MM.1S (cell line): ENCODE data around the gene ZBTB7C.

Experiments used
- DNase-seq: peaks from one replicate; pipeline ENCODE4 v3.0.0-alpha.2; 2015
- H2AFZ ChIP-seq: fragments of 300-600 bp; sonication (generic); 2 replicates; pipeline ENCODE4 v1.6.0; 2016; ENCODE audit warnings: antibody characterized with exemption, low read length
- H3F3A ChIP-seq: fragments of 300-600 bp; sonication (generic); 2 replicates; pipeline ENCODE4 v1.6.1; 2016; ENCODE audit warnings: mild to moderate bottlenecking, antibody characterized with exemption, low read length, moderate library complexity, mixed read lengths; ENCODE audit not compliant: insufficient read depth
- H3K27ac ChIP-seq: fragments of 300-600 bp; sonication (generic); 2 replicates; pipeline ENCODE4 v1.5.1; 2016; ENCODE audit warnings: mild to moderate bottlenecking, low read length
- H3K27me3 ChIP-seq: fragments of 300-600 bp; sonication (generic); replicated peaks from 2 replicates; pipeline ENCODE4 v1.6.0; 2016; ENCODE audit warnings: low read length; ENCODE audit not compliant: insufficient read depth
- H3K36me3 ChIP-seq: fragments of 300-600 bp; sonication (generic); replicated peaks from 2 replicates; pipeline ENCODE4 v1.6.1; 2016; ENCODE audit warnings: mild to moderate bottlenecking, low read length, mixed read lengths; ENCODE audit not compliant: insufficient read depth
- H3K4me1 ChIP-seq: fragments of 300-600 bp; sonication (generic); 2 replicates; pipeline ENCODE4 v1.6.1; 2016; ENCODE audit warnings: low read length, mixed read lengths
- H3K4me2 ChIP-seq: fragments of 300-600 bp; sonication (generic); 2 replicates; pipeline ENCODE4 v1.6.0; 2016; ENCODE audit warnings: low read depth, low read length
- H3K4me3 ChIP-seq: fragments of 300-600 bp; sonication (generic); 2 replicates; pipeline ENCODE4 v1.5.1; 2016; ENCODE audit warnings: low read length, mixed read lengths
- H3K79me2 ChIP-seq: fragments of 300-600 bp; sonication (generic); 2 replicates; pipeline ENCODE4 v1.6.1; 2016; ENCODE audit warnings: mixed run types, low read length, mixed read lengths
- H3K9ac ChIP-seq: fragments of 300-600 bp; sonication (generic); 2 replicates; pipeline ENCODE4 v1.6.1; 2016; ENCODE audit warnings: low read length, mixed read lengths
- H3K9me2 ChIP-seq: fragments of 300-600 bp; sonication (generic); replicated peaks from 2 replicates; pipeline ENCODE4 v1.6.1; 2016; ENCODE audit warnings: mild to moderate bottlenecking, low read length, mixed read lengths; ENCODE audit not compliant: insufficient read depth
- H3K9me3 ChIP-seq: fragments of 300-600 bp; sonication (generic); replicated peaks from 2 replicates; pipeline ENCODE4 v1.6.1; 2016; ENCODE audit warnings: mild to moderate bottlenecking, low read length, mixed read lengths; ENCODE audit not compliant: insufficient read depth
- H4K20me1 ChIP-seq: fragments of 300-600 bp; sonication (generic); 2 replicates; pipeline ENCODE4 v1.6.1; 2016; ENCODE audit warnings: mild to moderate bottlenecking, low read length, moderate library complexity, mixed read lengths; ENCODE audit not compliant: insufficient read depth
- EZH2 ChIP-seq: fragments of 300-600 bp; sonication (generic); optimal IDR thresholded peaks from 2 replicates; pipeline ENCODE3; 2017; ENCODE audit warnings: low read depth, mild to moderate bottlenecking, antibody characterized with exemption, low read length, mixed read lengths
- EZH2phosphoT487 ChIP-seq: fragments of 300-600 bp; sonication (generic); IDR thresholded peaks from 2 replicates; pipeline ENCODE4 v1.6.1; 2018; ENCODE audit warnings: antibody characterized with exemption, low read length
- TF ChIP-seq, protein P1 (sequence below): fragments of 300-600 bp; sonication (generic); IDR thresholded peaks from 2 replicates; pipeline ENCODE4 v1.5.1; 2016; ENCODE audit warnings: antibody characterized with exemption, low read length, mixed read lengths

Gene ZBTB7C

DNA sequence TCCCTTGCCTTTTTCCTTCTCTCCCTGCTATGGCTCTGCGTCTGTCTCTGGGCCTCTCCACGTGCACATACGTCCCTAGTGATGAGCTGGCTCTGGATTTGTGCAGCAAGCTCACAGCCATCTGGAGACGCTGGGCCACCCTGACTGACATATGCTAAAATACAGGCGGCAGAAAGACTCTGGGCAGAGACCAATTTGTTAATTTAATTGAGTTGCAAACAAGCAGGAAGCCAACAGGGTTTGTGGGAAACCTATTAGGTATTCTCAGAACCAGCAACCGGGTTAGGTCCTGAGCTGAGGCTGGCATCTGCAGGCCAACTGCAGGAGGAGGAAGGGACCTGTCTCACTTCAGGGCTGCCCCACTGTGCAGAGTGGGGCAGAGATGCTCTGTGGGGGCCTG lies 425.2 kb downstream of the ZBTB7C start:
- no peaks in the 10 kb centered on the region for H3K9me2 ChIP-seq
- no peak overlapping the region for H3K9ac ChIP-seq
- no peak overlapping the region for H2AFZ ChIP-seq
- no peaks in the 10 kb centered on the region for H3K27me3 ChIP-seq
- H3K36me3 ChIP-seq, result no peaks in the 10 kb centered on the region
- no peaks in the 10 kb centered on the region for H3K9me3 ChIP-seq
- H3K4me2 ChIP-seq, result no peak overlapping the region
- no peaks in the 10 kb centered on the region for H3K4me1 ChIP-seq
- DNase-seq, result no peak
- no peaks in the 10 kb centered on the region for H3F3A ChIP-seq
- no peaks in the 10 kb centered on the region for H3K79me2 ChIP-seq
- H4K20me1 ChIP-seq, result no peaks in the 10 kb centered on the region
- TF ChIP-seq EZH2phosphoT487 (no peak), EZH2 (no peak)
- TF ChIP-seq, protein P1, sequence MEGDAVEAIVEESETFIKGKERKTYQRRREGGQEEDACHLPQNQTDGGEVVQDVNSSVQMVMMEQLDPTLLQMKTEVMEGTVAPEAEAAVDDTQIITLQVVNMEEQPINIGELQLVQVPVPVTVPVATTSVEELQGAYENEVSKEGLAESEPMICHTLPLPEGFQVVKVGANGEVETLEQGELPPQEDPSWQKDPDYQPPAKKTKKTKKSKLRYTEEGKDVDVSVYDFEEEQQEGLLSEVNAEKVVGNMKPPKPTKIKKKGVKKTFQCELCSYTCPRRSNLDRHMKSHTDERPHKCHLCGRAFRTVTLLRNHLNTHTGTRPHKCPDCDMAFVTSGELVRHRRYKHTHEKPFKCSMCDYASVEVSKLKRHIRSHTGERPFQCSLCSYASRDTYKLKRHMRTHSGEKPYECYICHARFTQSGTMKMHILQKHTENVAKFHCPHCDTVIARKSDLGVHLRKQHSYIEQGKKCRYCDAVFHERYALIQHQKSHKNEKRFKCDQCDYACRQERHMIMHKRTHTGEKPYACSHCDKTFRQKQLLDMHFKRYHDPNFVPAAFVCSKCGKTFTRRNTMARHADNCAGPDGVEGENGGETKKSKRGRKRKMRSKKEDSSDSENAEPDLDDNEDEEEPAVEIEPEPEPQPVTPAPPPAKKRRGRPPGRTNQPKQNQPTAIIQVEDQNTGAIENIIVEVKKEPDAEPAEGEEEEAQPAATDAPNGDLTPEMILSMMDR, result no peak
- H3K27ac ChIP-seq, result no peak overlapping the region
- H3K4me3 ChIP-seq, result no peak overlapping the region

DNA sequence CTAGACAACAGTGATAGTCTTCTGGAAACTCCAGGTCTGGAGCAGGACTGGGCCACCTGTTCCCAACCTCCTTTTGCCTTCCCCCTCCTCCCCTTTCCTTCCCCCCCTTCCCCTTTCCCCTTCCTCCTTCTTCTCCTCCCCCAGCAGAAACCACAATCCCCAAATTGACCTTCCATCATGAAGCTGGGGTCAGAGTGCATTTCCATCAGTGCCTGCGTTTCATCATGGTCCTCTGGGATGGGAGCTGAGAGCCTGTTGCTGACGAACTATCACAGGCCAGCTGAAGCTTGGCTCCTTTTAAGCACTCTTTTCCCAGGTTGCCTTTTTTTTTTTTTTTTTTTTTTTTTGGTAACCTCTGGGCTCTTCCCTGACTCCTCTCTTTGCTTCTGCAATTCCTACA lies 426.1 kb downstream of the ZBTB7C start:
- H3K4me2 ChIP-seq, result no peak overlapping the region

DNA sequence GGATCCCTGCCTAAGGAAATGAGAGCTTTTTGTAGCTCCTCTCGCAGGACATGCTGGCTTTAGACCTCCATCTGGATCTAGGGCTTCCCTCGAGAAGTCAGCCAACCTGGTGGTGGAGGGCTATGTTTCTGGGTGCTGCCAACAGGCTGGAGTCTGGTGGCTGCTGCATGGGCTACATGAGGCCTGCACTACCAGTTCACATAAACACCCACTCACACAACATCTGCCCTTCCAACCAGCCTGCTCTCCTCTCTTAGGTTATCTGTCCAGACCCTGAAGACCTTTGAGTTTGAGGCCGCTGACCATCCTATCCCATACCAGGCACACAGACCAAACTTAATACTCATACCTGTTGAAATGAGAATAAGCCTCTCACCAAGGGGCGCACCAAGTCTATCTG lies 427.4 kb downstream of the ZBTB7C start:
- no peaks in the 10 kb centered on the region for H3F3A ChIP-seq
- no peaks in the 10 kb centered on the region for H3K9me2 ChIP-seq
- no peaks in the 10 kb centered on the region for H3K27me3 ChIP-seq
- no peaks in the 10 kb centered on the region for H3K9me3 ChIP-seq
- no peak overlapping the region for H3K27ac ChIP-seq
- no peaks in the 10 kb centered on the region for H3K4me1 ChIP-seq
- DNase-seq, result no peak
- no peaks in the 10 kb centered on the region for H4K20me1 ChIP-seq
- H2AFZ ChIP-seq, result no peak overlapping the region
- no peak overlapping the region for H3K9ac ChIP-seq
- H3K4me3 ChIP-seq, result no peak overlapping the region
- H3K79me2 ChIP-seq, result no peaks in the 10 kb centered on the region
- TF ChIP-seq EZH2phosphoT487 (no peak), EZH2 (no peak)
- TF ChIP-seq, protein P1, result no peak
- H3K4me2 ChIP-seq, result no peak overlapping the region
- H3K36me3 ChIP-seq, result no peaks in the 10 kb centered on the region

More for the DNA sequence above, 426.1 kb downstream of the ZBTB7C start:
- Histone ChIP-seq H3F3A (no peaks in the 10 kb centered on the region), H3K4me1 (no peaks in the 10 kb centered on the region), H3K9me3 (no peaks in the 10 kb centered on the region), H2AFZ (no peak overlapping the region), H3K36me3 (no peaks in the 10 kb centered on the region), H4K20me1 (no peaks in the 10 kb centered on the region), H3K4me3 (no peak overlapping the region), H3K27ac (no peak overlapping the region), H3K9ac (no peak overlapping the region), H3K9me2 (no peaks in the 10 kb centered on the region), H3K27me3 (no peaks in the 10 kb centered on the region), H3K79me2 (no peaks in the 10 kb centered on the region)
- no peak for DNase-seq
- TF ChIP-seq EZH2phosphoT487, result no peak
- no peak for TF ChIP-seq EZH2
- TF ChIP-seq, protein P1, result no peak
